ENCODE results near the gene UBQLN3. TPM values are rescaled to one million over a fixed set of nuclear protein-coding genes. Genes with fewer than 3 reads are reported as not detected.

Gene UBQLN3
- total and polyA plus RNA-seq, 2 of the 4 experiments (the other 2 are of a cell fraction), result not detected

DNA sequence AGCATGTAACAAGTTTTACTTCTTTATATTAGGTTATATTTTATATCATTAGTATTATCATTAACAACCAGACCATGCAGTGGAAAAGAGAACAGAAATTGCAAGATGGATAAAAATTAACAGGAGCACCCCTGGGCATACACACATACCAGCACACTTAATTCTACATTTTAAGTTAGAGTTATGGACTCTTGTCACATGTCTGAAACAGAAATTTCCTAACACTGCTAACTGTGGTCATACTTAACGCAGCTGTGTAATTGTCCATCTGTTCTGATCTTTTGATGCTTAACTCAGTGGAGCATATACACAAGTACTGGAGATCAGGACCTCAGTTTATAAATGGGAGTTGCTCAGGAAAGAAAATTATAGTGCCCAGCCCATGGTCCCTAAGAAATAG is 38.2 kb upstream of the UBQLN3 start:
- H3K79me1 ChIP-seq (ENCODE audit: low read depth in 1 of 2, low read length in 2 of 2), result no peaks in the 10 kb centered on the region
- DNase-seq (no peak), ATAC-seq (ENCODE audit: low read depth) (no peak)
- no peaks in the 10 kb centered on the region for H3K36me3 ChIP-seq (ENCODE audit: control insufficient read depth, insufficient read depth, low read length)
- H2BK20ac ChIP-seq (ENCODE audit: low read depth, low read length), result no peak overlapping the region
- H3K4me2 ChIP-seq (ENCODE audit: low read depth, low read length), result no peak overlapping the region
- H3K27me3 ChIP-seq (ENCODE audit: control insufficient read depth, insufficient read depth, low read length), result no peaks in the 10 kb centered on the region
- H4K91ac ChIP-seq (ENCODE audit: insufficient read depth, low read depth, low read length), result no peak overlapping the region
- H2BK15ac ChIP-seq (ENCODE audit: low read depth, low read length), result no peak overlapping the region
- H4K5ac ChIP-seq (ENCODE audit: low read depth, low read length), result no peak overlapping the region
- no peak overlapping the region for H3K27ac ChIP-seq (ENCODE audit: insufficient read depth, low read length)
- H3K4me3 ChIP-seq (ENCODE audit: insufficient read depth, low read depth, low read length), result no peak overlapping the region
- H3K9ac ChIP-seq (ENCODE audit: low read depth, low read length), result no peak overlapping the region
- ChIA-PET POLR2A (ENCODE audit: unreplicated experiment) (no interaction called here), CTCF (no interaction called here)
- no peak overlapping the region for H3K14ac ChIP-seq (replicated peaks; ENCODE audit: low read depth, low read length)
- dilution Hi-C loops (cut with HindIII; ENCODE audit: low sequenced_read_pairs, unreplicated experiment) (no loop called here), intact Hi-C loops (cut with micrococcal nuclease) (no loop called here), in situ Hi-C loops (cut with MboI; ENCODE audit: low sequenced_read_pairs) (no loop called here)
- TF ChIP-seq CHD1 (IDR thresholded peaks at IDR 0.05; ENCODE audit: low read depth, low read length) (no peak), RAD21 (IDR thresholded peaks at IDR 0.05; ENCODE audit: low read length) (no peak), MXI1 (IDR thresholded peaks at IDR 0.05; ENCODE audit: borderline replicate concordance, low read depth, low read length) (no peak), MAZ (IDR thresholded peaks at IDR 0.05; ENCODE audit: borderline replicate concordance, low read depth, low read length) (no peak), RFX5 (IDR thresholded peaks at IDR 0.05; ENCODE audit: low read depth, low read length) (no peak), POLR2A (IDR thresholded peaks at IDR 0.05; ENCODE audit: low read depth, low read length) (no peak), FOS (IDR thresholded peaks at IDR 0.05; ENCODE audit: low read depth, low read length) (no peak), MAFK (IDR thresholded peaks at IDR 0.05; ENCODE audit: low read depth, low read length) (no peak), CEBPB (IDR thresholded peaks at IDR 0.05; ENCODE audit: low read depth, low read length) (no peak), NFE2L2 (IDR thresholded peaks at IDR 0.05; ENCODE audit: low read depth, low read length) (no peak), BHLHE40 (IDR thresholded peaks at IDR 0.05; ENCODE audit: low read depth, low read length) (no peak), RCOR1 (IDR thresholded peaks at IDR 0.05; ENCODE audit: insufficient replicate concordance, low read length) (no peak)
- TF ChIP-seq, protein P1, sequence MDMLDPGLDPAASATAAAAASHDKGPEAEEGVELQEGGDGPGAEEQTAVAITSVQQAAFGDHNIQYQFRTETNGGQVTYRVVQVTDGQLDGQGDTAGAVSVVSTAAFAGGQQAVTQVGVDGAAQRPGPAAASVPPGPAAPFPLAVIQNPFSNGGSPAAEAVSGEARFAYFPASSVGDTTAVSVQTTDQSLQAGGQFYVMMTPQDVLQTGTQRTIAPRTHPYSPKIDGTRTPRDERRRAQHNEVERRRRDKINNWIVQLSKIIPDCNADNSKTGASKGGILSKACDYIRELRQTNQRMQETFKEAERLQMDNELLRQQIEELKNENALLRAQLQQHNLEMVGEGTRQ (IDR thresholded peaks at IDR 0.05; ENCODE audit: low read depth, low read length), result no peak
- TF ChIP-seq, protein P2, sequence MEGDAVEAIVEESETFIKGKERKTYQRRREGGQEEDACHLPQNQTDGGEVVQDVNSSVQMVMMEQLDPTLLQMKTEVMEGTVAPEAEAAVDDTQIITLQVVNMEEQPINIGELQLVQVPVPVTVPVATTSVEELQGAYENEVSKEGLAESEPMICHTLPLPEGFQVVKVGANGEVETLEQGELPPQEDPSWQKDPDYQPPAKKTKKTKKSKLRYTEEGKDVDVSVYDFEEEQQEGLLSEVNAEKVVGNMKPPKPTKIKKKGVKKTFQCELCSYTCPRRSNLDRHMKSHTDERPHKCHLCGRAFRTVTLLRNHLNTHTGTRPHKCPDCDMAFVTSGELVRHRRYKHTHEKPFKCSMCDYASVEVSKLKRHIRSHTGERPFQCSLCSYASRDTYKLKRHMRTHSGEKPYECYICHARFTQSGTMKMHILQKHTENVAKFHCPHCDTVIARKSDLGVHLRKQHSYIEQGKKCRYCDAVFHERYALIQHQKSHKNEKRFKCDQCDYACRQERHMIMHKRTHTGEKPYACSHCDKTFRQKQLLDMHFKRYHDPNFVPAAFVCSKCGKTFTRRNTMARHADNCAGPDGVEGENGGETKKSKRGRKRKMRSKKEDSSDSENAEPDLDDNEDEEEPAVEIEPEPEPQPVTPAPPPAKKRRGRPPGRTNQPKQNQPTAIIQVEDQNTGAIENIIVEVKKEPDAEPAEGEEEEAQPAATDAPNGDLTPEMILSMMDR (conservative IDR thresholded peaks at IDR 0.05; ENCODE audit: low read depth, low read length), result no peak
- TF ChIP-seq, protein P3, sequence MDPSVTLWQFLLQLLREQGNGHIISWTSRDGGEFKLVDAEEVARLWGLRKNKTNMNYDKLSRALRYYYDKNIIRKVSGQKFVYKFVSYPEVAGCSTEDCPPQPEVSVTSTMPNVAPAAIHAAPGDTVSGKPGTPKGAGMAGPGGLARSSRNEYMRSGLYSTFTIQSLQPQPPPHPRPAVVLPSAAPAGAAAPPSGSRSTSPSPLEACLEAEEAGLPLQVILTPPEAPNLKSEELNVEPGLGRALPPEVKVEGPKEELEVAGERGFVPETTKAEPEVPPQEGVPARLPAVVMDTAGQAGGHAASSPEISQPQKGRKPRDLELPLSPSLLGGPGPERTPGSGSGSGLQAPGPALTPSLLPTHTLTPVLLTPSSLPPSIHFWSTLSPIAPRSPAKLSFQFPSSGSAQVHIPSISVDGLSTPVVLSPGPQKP (IDR thresholded peaks at IDR 0.05; ENCODE audit: borderline replicate concordance, low read depth, low read length), result no peak
- no peak overlapping the region for H2BK5ac ChIP-seq (ENCODE audit: low read depth, low read length, poor library complexity, severe bottlenecking)
- no peak overlapping the region for H4K8ac ChIP-seq (ENCODE audit: low read depth in 2 of 2, low read length in 2 of 2)
- BruUV-seq (replicated peaks), result no TSS peak
- no peak overlapping the region for H3K18ac ChIP-seq (ENCODE audit: low read depth, low read length)
- H4K20me1 ChIP-seq (ENCODE audit: insufficient read depth, low read length), result no peaks in the 10 kb centered on the region
- H3K23ac ChIP-seq (ENCODE audit: low read depth, low read length), result no peak overlapping the region
- no peak overlapping the region for H3K4ac ChIP-seq (ENCODE audit: low read depth, low read length)
- no CpG with 5 or more reads among the region's 1 CpG for WGBS, 2 experiments (ENCODE audit: extremely low coverage in 2 of 2, insufficient read length in 1 of 2)
- H2BK120ac ChIP-seq (ENCODE audit: low read depth, low read length), result no peak overlapping the region
- H3K9me1 ChIP-seq (ENCODE audit: insufficient read depth, low read length), result no peaks in the 10 kb centered on the region
- H2AFZ ChIP-seq (replicated peaks; ENCODE audit: low read length, poor library complexity), result no peak overlapping the region
- no peaks in the 10 kb centered on the region for H3K4me1 ChIP-seq (ENCODE audit: control insufficient read depth, insufficient read depth, low read length)
- no peaks in the 10 kb centered on the region for H3K9me3 ChIP-seq (ENCODE audit: control insufficient read depth, insufficient read depth, low read length)
- no peak overlapping the region for H2AK9ac ChIP-seq (replicated peaks; ENCODE audit: low read depth, low read length, poor library complexity)
- no peak overlapping the region for H3K56ac ChIP-seq (ENCODE audit: extremely low read depth, insufficient read depth, low read length)
- no peak overlapping the region for H2AK5ac ChIP-seq (ENCODE audit: low read depth, low read length)
